Measurements from ENCODE around the gene CD247.

Gene CD247

DNA sequence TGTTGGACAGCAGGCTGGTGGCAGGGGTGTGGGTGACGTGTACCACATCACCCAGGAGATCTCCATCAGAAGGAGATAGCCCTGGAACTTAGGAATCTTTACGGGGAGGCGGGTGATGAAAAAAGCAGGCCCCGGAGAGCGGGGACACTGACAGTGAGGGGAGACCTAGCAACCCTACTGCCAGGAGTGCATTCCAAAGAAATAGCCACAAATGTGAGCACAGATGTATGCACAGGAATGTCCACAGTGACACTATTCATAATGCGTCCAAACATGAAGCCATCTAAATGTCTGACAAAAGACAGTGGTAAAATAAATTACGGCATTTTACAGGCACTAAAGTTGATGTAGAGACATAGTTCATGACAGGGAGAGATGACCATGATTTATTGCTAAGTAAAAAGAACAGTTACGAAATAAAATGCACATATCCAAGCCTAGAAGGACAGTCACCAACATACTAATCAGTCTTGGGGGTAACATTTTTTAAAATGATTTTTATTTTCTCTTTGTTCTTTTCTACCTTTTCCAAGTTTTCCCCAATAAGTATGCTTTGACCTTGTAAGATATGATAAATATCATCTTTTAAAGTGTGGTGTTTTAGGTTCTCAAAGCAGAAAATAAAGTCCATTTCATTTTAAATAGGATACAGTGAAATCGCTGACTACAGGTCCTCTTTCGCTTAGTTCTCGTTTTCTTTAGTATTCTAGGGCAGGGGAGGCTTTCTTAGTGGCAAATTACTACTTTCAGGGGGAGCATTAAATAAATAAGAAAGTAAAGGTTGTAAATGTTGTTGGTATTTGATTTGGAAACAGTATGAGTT, 21.3 kb downstream of the CD247 start (continued):
- no peak for TF ChIP-seq ZNF248 (tag by site-specific recombination; IDR thresholded peaks at IDR 0.05)
- TF ChIP-seq ZNF571 (tag by site-specific recombination; IDR thresholded peaks at IDR 0.05): no peak

- POLR2A ChIA-PET: no interaction called here
- Histone ChIP-seq H3K9me3 (ENCODE audit: control insufficient read depth, insufficient read depth, low read depth, low read length) (no peaks in the 10 kb centered on the region), H3K27ac (ENCODE audit: extremely low read depth, low read depth, low read length) (no peak overlapping the region), H3K4me1 (ENCODE audit: control insufficient read depth, insufficient read depth, low read length) (no peaks in the 10 kb centered on the region), H3K4me3 (ENCODE audit: low read depth, low read length) (no peak overlapping the region), H3K36me3 (ENCODE audit: control insufficient read depth in 2 of 2, insufficient read depth in 1 of 2, low read length in 2 of 2) (no peaks in the 10 kb centered on the region)
- CTCF ChIA-PET: interaction anchor here (0.6 to 0.7 kb wide), 2 partner anchors 42 to 202 kb away, joined by 3 read pairs; no protein-coding TSS in a partner anchor
- TF ChIP-seq ZNF391 (tag by site-specific recombination; IDR thresholded peaks at IDR 0.05; ENCODE audit: borderline replicate concordance, low read depth): no peak
- TF ChIP-seq SCRT2 (tag by site-specific recombination; IDR thresholded peaks at IDR 0.05): no peak
- no peak for TF ChIP-seq ZNF830 (tag by site-specific recombination; IDR thresholded peaks at IDR 0.05; ENCODE audit: low read depth)
- no peak for TF ChIP-seq ZNF423 (tag by site-specific recombination; IDR thresholded peaks at IDR 0.05)
- no peak for TF ChIP-seq KLF10 (tag by site-specific recombination; IDR thresholded peaks at IDR 0.05)
Observed at GRCh38 chr1:167493372-167493771, 25.0 kb downstream of the CD247 start.

- CTCF ChIA-PET: interaction anchor here (0.6 to 0.7 kb wide), 3 partner anchors 43 to 167 kb away, joined by 3 to 5 read pairs (median 3); no protein-coding TSS in a partner anchor
- Histone ChIP-seq H3K36me3 (ENCODE audit: control insufficient read depth in 2 of 2, insufficient read depth in 1 of 2, low read length in 2 of 2) (no peaks in the 10 kb centered on the region), H3K4me3 (ENCODE audit: low read depth, low read length) (no peak overlapping the region), H3K27ac (ENCODE audit: extremely low read depth, low read depth, low read length) (no peak overlapping the region), H3K9me3 (ENCODE audit: control insufficient read depth, insufficient read depth, low read depth, low read length) (no peaks in the 10 kb centered on the region), H3K4me1 (ENCODE audit: control insufficient read depth, insufficient read depth, low read length) (no peaks in the 10 kb centered on the region)
- TF ChIP-seq ZBTB21 (tag by site-specific recombination; IDR thresholded peaks at IDR 0.05) (no peak), ZNF585B (tag by site-specific recombination; IDR thresholded peaks at IDR 0.05) (no peak), ZNF549 (tag by site-specific recombination; IDR thresholded peaks at IDR 0.05) (no peak), KLF7 (tag by site-specific recombination; IDR thresholded peaks at IDR 0.05; ENCODE audit: borderline replicate concordance) (no peak), ZSCAN30 (tag by site-specific recombination; IDR thresholded peaks at IDR 0.05) (no peak), ZNF416 (tag by site-specific recombination; IDR thresholded peaks at IDR 0.05) (no peak)
- TF ChIP-seq, protein P1, sequence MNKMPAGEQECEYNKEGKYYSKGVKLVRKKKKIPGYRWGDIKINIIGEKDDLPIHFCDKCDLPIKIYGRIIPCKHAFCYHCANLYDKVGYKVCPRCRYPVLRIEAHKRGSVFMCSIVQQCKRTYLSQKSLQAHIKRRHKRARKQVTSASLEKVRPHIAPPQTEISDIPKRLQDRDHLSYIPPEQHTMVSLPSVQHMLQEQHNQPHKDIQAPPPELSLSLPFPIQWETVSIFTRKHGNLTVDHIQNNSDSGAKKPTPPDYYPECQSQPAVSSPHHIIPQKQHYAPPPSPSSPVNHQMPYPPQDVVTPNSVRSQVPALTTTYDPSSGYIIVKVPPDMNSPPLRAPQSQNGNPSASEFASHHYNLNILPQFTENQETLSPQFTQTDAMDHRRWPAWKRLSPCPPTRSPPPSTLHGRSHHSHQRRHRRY (tag by site-specific recombination; IDR thresholded peaks at IDR 0.05): no peak
- POLR2A ChIA-PET: no interaction called here
Observed at GRCh38 chr1:167492481-167492910, 25.8 kb downstream of the CD247 start.

GRCh38 chr1:167491586-167492461, 26.5 kb downstream of the CD247 start:
- peak; percentile 93 for TF ChIP-seq ZNF146 (tag by site-specific recombination; IDR thresholded peaks at IDR 0.05)
- no peak for TF ChIP-seq HIC1 (tag by site-specific recombination; IDR thresholded peaks at IDR 0.05)
- TF ChIP-seq ZNF776 (tag by site-specific recombination; IDR thresholded peaks at IDR 0.05; ENCODE audit: borderline replicate concordance): no peak
- no peak overlapping the region for H3K27ac ChIP-seq (ENCODE audit: extremely low read depth, low read depth, low read length)
- no peaks in the 10 kb centered on the region for H3K36me3 ChIP-seq (ENCODE audit: control insufficient read depth in 2 of 2, insufficient read depth in 1 of 2, low read length in 2 of 2)
- no peaks in the 10 kb centered on the region for H3K9me3 ChIP-seq (ENCODE audit: control insufficient read depth, insufficient read depth, low read depth, low read length)
- ChIA-PET CTCF (interaction anchor here (0.6 kb wide), 1 partner anchor 168 kb away, joined by 5 read pairs; no protein-coding TSS in a partner anchor), POLR2A (no interaction called here)
- no peaks in the 10 kb centered on the region for H3K4me1 ChIP-seq (ENCODE audit: control insufficient read depth, insufficient read depth, low read length)
- no peak overlapping the region for H3K4me3 ChIP-seq (ENCODE audit: low read depth, low read length)
